K562 (cell line): ENCODE results near the gene SBDS. TPM values are rescaled to one million over a fixed set of nuclear protein-coding genes. Genes with fewer than 3 reads are reported as not detected.

Experiments
- ATAC-seq: fragments of 200-7000 bp; cut with Tn5 transposase; 3 replicates; pipeline ENCODE4 v1.9.1; 2020; ENCODE audit warnings: moderate library complexity
- BruUV-seq: library from RNA; stranded (reverse); fragments of 400-500 nt; replicated peaks from 2 replicates; lab custom pipeline; 2021; lab: Mats Ljungman, UMichigan
- CTCF ChIA-PET: fragments of 300-600 bp; formaldehyde crosslinking; extraction: SDS; loops from one replicate; lab custom pipeline; 2021; ENCODE audit warnings: low intra/inter-chr PET ratio; lab: Yijun Ruan, JAX
- POLR2A ChIA-PET: fragments of 300-600, 350-650 bp; sonication (Branson Sonifier 250); formaldehyde crosslinking; extraction: SDS; loops from one replicate; lab custom pipeline; 2021; ENCODE audit warnings: antibody characterized with exemption, inconsistent platforms; lab: Yijun Ruan, JAX
- DNase-seq, 4 experiments: peaks; one replicate each; pipeline versions ENCODE4 v3.0.0 to v3.0.0-alpha.2; 2011 to 2018; ENCODE audit warnings: low spot score in 3 of 4, mixed read lengths in 3 of 4; ENCODE audit errors: extremely low read depth in 1 of 4
- FAIRE-seq: peaks from 2 replicates; lab custom pipeline; 2011; peaks lifted over from hg19 to GRCh38; lab: Jason Lieb, UNC
- H2AFZ ChIP-seq: 2 replicates; pipeline ENCODE4 v1.6.0; 2011; ENCODE audit warnings: low read depth, low read length, control low read depth, inconsistent platforms
- H3K27ac ChIP-seq: fragments of 200-600 bp; 3 replicates; pipeline ENCODE4 v1.8.0; 2011; ENCODE audit warnings: low read depth, mild to moderate bottlenecking, control low read depth, inconsistent platforms, low read length, moderate library complexity, mixed read lengths; ENCODE audit errors: extremely low read depth
- H3K27me3 ChIP-seq, 2 experiments: fragments of 300-600 bp in 1 of 2; 2 replicates in 1 of 2; 3 replicates in 1 of 2; pipeline versions ENCODE4 v1.6.0 to v1.8.0; 2011; ENCODE audit warnings: inconsistent platforms in 2 of 2, low read length in 2 of 2, mild to moderate bottlenecking in 1 of 2, mixed read lengths in 1 of 2, moderate library complexity in 1 of 2; ENCODE audit not compliant: control insufficient read depth in 2 of 2, insufficient read depth in 2 of 2
- H3K36me3 ChIP-seq: fragments of 300-600 bp; 3 replicates; pipeline ENCODE4 v1.8.0; 2011; ENCODE audit warnings: mild to moderate bottlenecking, low read length, inconsistent platforms; ENCODE audit not compliant: control insufficient read depth, insufficient read depth
- H3K4me1 ChIP-seq, 2 experiments: fragments of 200-600 bp in 1 of 2; replicated peaks in 1 of 2; 2 replicates in 1 of 2; 3 replicates in 1 of 2; pipeline versions ENCODE4 v1.5.1 to v1.8.0; 2011; ENCODE audit warnings: inconsistent platforms in 2 of 2, low read length in 2 of 2, mild to moderate bottlenecking in 1 of 2, mixed read lengths in 1 of 2, moderate library complexity in 1 of 2; ENCODE audit not compliant: control insufficient read depth in 2 of 2, insufficient read depth in 2 of 2
- H3K4me2 ChIP-seq: 2 replicates; pipeline ENCODE4 v1.6.1; 2011; ENCODE audit warnings: low read length, control low read depth, inconsistent platforms, mixed read lengths; ENCODE audit not compliant: insufficient read depth
- H3K4me3 ChIP-seq: fragments of 200-600 bp; sonication (generic), shearing (Covaris generic); 2 replicates; pipeline ENCODE4 v1.5.1; 2016; ENCODE audit warnings: control low read depth, inconsistent platforms
- H3K79me2 ChIP-seq: fragments of 200-600 bp; 3 replicates; pipeline ENCODE4 v1.8.0; 2011; ENCODE audit warnings: low read length, inconsistent platforms; ENCODE audit not compliant: control insufficient read depth, insufficient read depth
- H3K9ac ChIP-seq, 2 experiments: 2 replicates each; pipeline versions ENCODE4 v1.6.0 to v1.6.1; 2011; ENCODE audit warnings: low read depth in 2 of 2, low read length in 2 of 2, control low read depth in 1 of 2, inconsistent platforms in 1 of 2, mild to moderate bottlenecking in 1 of 2, mixed read lengths in 1 of 2; ENCODE audit not compliant: insufficient read depth in 1 of 2
- H3K9me1 ChIP-seq: one replicate; pipeline ENCODE4 v1.6.0; 2011; ENCODE audit warnings: inconsistent platforms, mild to moderate bottlenecking, low read length, moderate library complexity; ENCODE audit not compliant: control insufficient read depth, insufficient read depth
- H3K9me3 ChIP-seq: replicated peaks from 2 replicates; pipeline ENCODE4 v1.5.1; 2011; ENCODE audit warnings: low read depth, low read length, inconsistent platforms; ENCODE audit not compliant: control insufficient read depth, insufficient read depth
- H4K20me1 ChIP-seq: replicated peaks from 2 replicates; pipeline ENCODE4 v1.6.1; 2011; ENCODE audit warnings: low read length, inconsistent platforms, mixed read lengths; ENCODE audit not compliant: control insufficient read depth, insufficient read depth
- CTCF ChIP-seq, 3 experiments: IDR thresholded peaks in 2 of 3; conservative IDR thresholded peaks in 1 of 3; 2 replicates each; pipeline ENCODE4 v1.5.1; 2011 to 2012; ENCODE audit warnings: low read length in 3 of 3, mild to moderate bottlenecking in 3 of 3, control low read depth in 2 of 3, improper control_type of control experiment in 1 of 3, inconsistent platforms in 1 of 3, low read depth in 1 of 3, mixed read lengths in 1 of 3, moderate library complexity in 1 of 3; ENCODE audit not compliant: insufficient read depth in 2 of 3
- HNRNPLL ChIP-seq: fragments of 200-400 bp; formaldehyde crosslinking; IDR thresholded peaks from 2 replicates; pipeline ENCODE4 v1.6.1; 2017; ENCODE audit warnings: low read length, low read depth, mild to moderate bottlenecking; ENCODE audit not compliant: poor library complexity, severe bottlenecking
- POU5F1 ChIP-seq: fragments of 150-350 bp; IDR thresholded peaks from 2 replicates; pipeline ENCODE4 v1.6.1; 2014; ENCODE audit warnings: borderline replicate concordance, low read length, low read depth, mild to moderate bottlenecking; ENCODE audit not compliant: partially characterized antibody
- TCF3 ChIP-seq: sonication (generic); formaldehyde crosslinking; IDR thresholded peaks from 2 replicates; pipeline ENCODE4 v1.4.0; 2020; ENCODE audit warnings: mild to moderate bottlenecking, missing genetic modification reagents
- TRIM25 ChIP-seq: fragments of 450-650 bp; IDR thresholded peaks from 2 replicates; pipeline ENCODE4 v1.7.0; 2016; ENCODE audit warnings: borderline replicate concordance
- ZNF280B ChIP-seq: fragments of 250-450 bp; sonication (Bioruptor Pico); IDR thresholded peaks from 2 replicates; pipeline ENCODE4 v1.5.1; 2021; ENCODE audit warnings: mild to moderate bottlenecking
- ZNF695 ChIP-seq: fragments of 450-650 bp; formaldehyde crosslinking; IDR thresholded peaks from 2 replicates; pipeline ENCODE4 v1.4.0; 2020; ENCODE audit warnings: mild to moderate bottlenecking, moderate library complexity
- WGBS: fragments of 100-300 bp; shearing (Covaris generic); methylation state at CpG from one replicate; pipeline ENCODE4 v1.1.6; 2016; ENCODE audit warnings: low coverage, mixed read lengths; ENCODE audit not compliant: insufficient coverage; ENCODE audit errors: missing lambda C conversion rate; 5-methylcytosine and 5-hydroxymethylcytosine counted together
- in situ Hi-C: fragments of 300-500 bp; cut with MboI; formaldehyde crosslinking; loops from 4 replicates; pipeline ENCODE4 v1.15.0; 2018; ENCODE audit warnings: inconsistent platforms, mixed read lengths
- intact Hi-C: fragments of 100-400 bp; cut with micrococcal nuclease; formaldehyde crosslinking; loops from 2 replicates; pipeline ENCODE4 v1.14.2; 2022
- polyA plus RNA-seq, 8 experiments: library from polyadenylated mRNA; depleted of rRNA in 4 of 8; stranded (reverse) in 5 of 8; unstranded in 3 of 8; fragments of >200 nt; fragmentation: Nextera tagmentation in 2 of 8; fragmentation: Illumina TruSeq in 1 of 8; extraction: Ambion mirVana in 2 of 8; extraction: Trizol in 1 of 8; gene quantifications; 2 replicates each; pipeline versions ENCODE4 v1.2.1 to v1.2.3, GENCODE V29; 2011 to 2014; ENCODE audit warnings: inconsistent platforms in 1 of 8, missing spikeins in 1 of 8
- total RNA-seq, 7 experiments: library from RNA; depleted of rRNA in 6 of 7; stranded (reverse); fragments of >200 nt in 6 of 7; fragmentation: Illumina TruSeq in 2 of 7; extraction: Trizol in 2 of 7; gene quantifications; 2 replicates each; pipeline versions ENCODE4 v1.2.1 to v1.2.3, GENCODE V29; 2011 to 2021; ENCODE audit warnings: low replicate concordance in 1 of 7

The SBDS gene
- total and polyA plus RNA-seq, 9 of the 15 experiments (the other 6 are each of a cell fraction or from before 2014, with no cell fraction given): 105 to 174 (median 117) TPM

- Histone ChIP-seq H3K27ac (no peak overlapping the region), H3K9me3 (no peaks in the 10 kb centered on the region), H3K9me1 (no peaks in the 10 kb centered on the region), H2AFZ (no peak overlapping the region), H4K20me1 (no peaks in the 10 kb centered on the region), H3K4me1 (no peaks in the 10 kb centered on the region), H3K27me3 (no peaks in the 10 kb centered on the region), H3K4me2 (no peak overlapping the region), H3K36me3 (no peaks in the 10 kb centered on the region), H3K9ac (no peak overlapping the region), H3K4me3 (no peak overlapping the region), H3K79me2 (no peaks in the 10 kb centered on the region)
- no TSS peak for BruUV-seq
- intact Hi-C loops: no loop called here
- TF ChIP-seq HNRNPLL (no peak), CTCF (IDR thresholded peaks at IDR 0.05 in 2 of 3, conservative IDR thresholded peaks at IDR 0.05 in 1 of 3; ENCODE audit: insufficient read depth in 2 of 3, low read depth in 1 of 3, low read length in 3 of 3) (peak; percentile 10 to 49 (median 16); a peak in 3 of 6 replicates), ZNF280B (CRISPR knock-in tag) (no peak), TRIM25 (no peak), ZNF695 (CRISPR knock-in tag) (no peak), POU5F1 (no peak), TCF3 (no peak)
- WGBS: 37% methylated on average over 6 of the region's 6 CpGs
- CTCF ChIA-PET: no interaction called here
- DNase-seq: no peak
- peak; percentile 16; the same call in 1 of the 3 replicates for ATAC-seq
- FAIRE-seq: no peak
- POLR2A ChIA-PET: no interaction called here
- in situ Hi-C loops: no loop called here
Observed at GRCh38 chr7:66967029-66967428, 28.4 kb downstream of the SBDS start.
